Mesenchymal stem cell (in vitro differentiated cells and primary cell): ENCODE measurements around the gene MICAL2.

Experiments used
- DNase-seq: peaks from one replicate; pipeline ENCODE4 v3.0.0-alpha.2; 2013
- H2AFZ ChIP-seq: one replicate; pipeline ENCODE4 v1.6.1; 2013; ENCODE audit warnings: low read depth, mild to moderate bottlenecking, control low read depth, inconsistent platforms, low read length, moderate library complexity
- H2AK5ac ChIP-seq: 2 replicates; pipeline ENCODE4 v1.6.1; 2013; ENCODE audit warnings: low read length, moderate library complexity, mild to moderate bottlenecking, inconsistent platforms; ENCODE audit not compliant: severe bottlenecking
- H2BK120ac ChIP-seq: one replicate; pipeline ENCODE4 v1.6.1; 2013; ENCODE audit warnings: low read depth, mild to moderate bottlenecking, inconsistent platforms, low read length, moderate library complexity
- H2BK12ac ChIP-seq, 2 experiments: one replicate each; pipeline ENCODE4 v1.6.1; 2013; ENCODE audit warnings: inconsistent platforms in 2 of 2, low read length in 2 of 2, mild to moderate bottlenecking in 2 of 2, moderate library complexity in 2 of 2, control low read depth in 1 of 2
- H2BK15ac ChIP-seq: one replicate; pipeline ENCODE4 v1.6.1; 2013; ENCODE audit warnings: mild to moderate bottlenecking, low read depth, inconsistent platforms; ENCODE audit not compliant: poor library complexity, severe bottlenecking
- H2BK5ac ChIP-seq: 2 replicates; pipeline ENCODE4 v1.6.1; 2013; ENCODE audit warnings: low read depth, mild to moderate bottlenecking, low read length, control low read depth, inconsistent platforms; ENCODE audit not compliant: poor library complexity, severe bottlenecking
- H3K14ac ChIP-seq, 2 experiments: one replicate each; pipeline ENCODE4 v1.6.1; 2013; ENCODE audit warnings: inconsistent platforms in 2 of 2, low read length in 2 of 2, control low read depth in 1 of 2, mild to moderate bottlenecking in 1 of 2, moderate library complexity in 1 of 2
- H3K18ac ChIP-seq, 2 experiments: one replicate each; pipeline ENCODE4 v1.6.1; 2013; ENCODE audit warnings: inconsistent platforms in 2 of 2, low read length in 2 of 2, control low read depth in 1 of 2, low read depth in 1 of 2, mild to moderate bottlenecking in 1 of 2
- H3K23ac ChIP-seq, 2 experiments: one replicate each; pipeline ENCODE4 v1.6.1; 2013; ENCODE audit warnings: inconsistent platforms in 2 of 2, low read length in 2 of 2, mild to moderate bottlenecking in 2 of 2, moderate library complexity in 2 of 2, control low read depth in 1 of 2
- H3K27ac ChIP-seq: 2 replicates; pipeline ENCODE4 v1.5.1; 2013; ENCODE audit warnings: mild to moderate bottlenecking, moderate library complexity, low read length, control low read depth, inconsistent platforms; ENCODE audit not compliant: poor library complexity, severe bottlenecking
- H3K27me3 ChIP-seq, 2 experiments: 2 replicates each; pipeline versions ENCODE4 v1.6.1 to v1.7.0; 2013; ENCODE audit warnings: low read length in 2 of 2, mild to moderate bottlenecking in 2 of 2, moderate library complexity in 2 of 2, control low read depth in 1 of 2, inconsistent platforms in 1 of 2; ENCODE audit not compliant: control insufficient read depth in 1 of 2, insufficient read depth in 1 of 2
- H3K36me3 ChIP-seq, 2 experiments: 2 replicates each; pipeline versions ENCODE4 v1.6.1 to v1.7.0; 2013; ENCODE audit warnings: low read length in 2 of 2, control low read depth in 1 of 2, inconsistent platforms in 1 of 2, low read depth in 1 of 2, mild to moderate bottlenecking in 1 of 2; ENCODE audit not compliant: insufficient read depth in 2 of 2, control insufficient read depth in 1 of 2
- H3K4ac ChIP-seq, 2 experiments: one replicate each; pipeline ENCODE4 v1.6.1; 2013; ENCODE audit warnings: inconsistent platforms in 2 of 2, low read length in 2 of 2, mild to moderate bottlenecking in 2 of 2, moderate library complexity in 2 of 2, control low read depth in 1 of 2, low read depth in 1 of 2
- H3K4me1 ChIP-seq: 2 replicates; pipeline ENCODE4 v1.6.1; 2013; ENCODE audit warnings: low read depth, low read length, control low read depth; ENCODE audit not compliant: control insufficient read depth, insufficient read depth
- H3K4me2 ChIP-seq: 2 replicates; pipeline ENCODE4 v1.6.1; 2013; ENCODE audit warnings: low read length, mild to moderate bottlenecking, inconsistent platforms; ENCODE audit not compliant: poor library complexity, severe bottlenecking
- H3K4me3 ChIP-seq, 2 experiments: 2 replicates each; pipeline versions ENCODE4 v1.5.1 to v1.7.0; 2013; ENCODE audit warnings: low read length in 2 of 2, mild to moderate bottlenecking in 2 of 2, control low read depth in 1 of 2, low read depth in 1 of 2; ENCODE audit not compliant: insufficient read depth in 1 of 2
- H3K79me1 ChIP-seq: replicated peaks from 2 replicates; pipeline ENCODE4 v1.6.1; 2013; ENCODE audit warnings: mild to moderate bottlenecking, control low read depth, low read length, inconsistent platforms; ENCODE audit not compliant: poor library complexity, severe bottlenecking
- H3K9ac ChIP-seq: 2 replicates; pipeline ENCODE4 v1.7.0; 2013; ENCODE audit warnings: mild to moderate bottlenecking, low read length, moderate library complexity
- H3K9me3 ChIP-seq: 2 replicates; pipeline ENCODE4 v1.7.0; 2013; ENCODE audit warnings: mild to moderate bottlenecking, low read length; ENCODE audit not compliant: control insufficient read depth
- H4K8ac ChIP-seq: one replicate; pipeline ENCODE4 v1.6.1; 2013; ENCODE audit warnings: inconsistent platforms, mild to moderate bottlenecking, low read length, moderate library complexity
- H4K91ac ChIP-seq: one replicate; pipeline ENCODE4 v1.6.1; 2013; ENCODE audit warnings: mild to moderate bottlenecking, low read length, inconsistent platforms
- WGBS: methylation state at CpG from one replicate; pipeline ENCODE4 v1.1.7; 2013; ENCODE audit warnings: mixed read lengths; 5-methylcytosine and 5-hydroxymethylcytosine counted together

MICAL2 gene

DNA sequence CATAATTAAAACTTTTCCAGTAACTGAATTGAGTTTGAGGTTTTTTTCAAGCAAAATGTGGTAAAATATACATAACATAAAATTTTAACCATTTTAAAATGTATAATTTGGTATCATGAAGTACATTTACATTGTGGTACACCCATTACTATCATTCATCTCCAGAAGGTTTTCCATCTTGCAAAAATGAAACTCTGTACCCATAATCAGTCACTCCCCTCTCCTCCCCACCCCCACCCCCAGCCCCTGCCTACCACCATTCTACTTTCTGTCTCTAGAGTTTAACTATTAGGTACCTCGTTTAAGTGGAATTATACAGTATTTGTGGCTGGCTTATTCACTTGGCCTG, 63.7 kb downstream of the MICAL2 start:
- H3K79me1 ChIP-seq = peaks cover 15% of the 10 kb centered on the region

DNA sequence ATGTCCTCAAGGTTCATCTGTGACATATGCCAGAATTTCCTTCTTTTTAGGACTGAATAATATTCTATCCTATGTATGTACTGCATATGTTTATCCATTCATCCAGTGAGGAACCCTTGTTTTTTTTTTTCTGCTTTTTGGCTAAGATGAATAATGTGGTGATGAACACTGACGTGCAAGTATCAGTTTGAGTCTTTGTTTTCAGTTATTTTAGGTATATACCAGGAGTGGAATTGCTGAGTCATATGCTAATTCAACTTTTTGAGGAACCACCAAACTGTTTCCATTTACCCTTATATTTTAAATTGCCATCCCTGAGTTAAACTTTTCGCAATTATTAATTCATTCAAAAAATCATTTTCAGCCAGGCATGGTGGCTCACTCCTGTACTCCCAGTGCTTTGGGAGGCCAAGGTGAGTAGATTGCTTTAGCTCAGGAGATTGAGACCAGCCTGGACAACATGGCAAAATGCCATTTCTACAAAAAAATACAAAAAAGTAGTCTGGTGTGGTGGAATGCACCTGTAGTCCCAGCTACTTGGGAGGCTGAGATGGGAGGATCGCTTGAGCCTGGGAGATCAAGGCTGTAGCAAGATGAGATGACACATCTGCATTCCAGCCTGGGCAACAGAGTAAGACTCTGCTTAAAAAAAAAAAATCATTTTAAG, 64.2 kb downstream of the MICAL2 start:
- DNase-seq = peak; percentile 47
- no peak overlapping the region for H3K4me3 ChIP-seq
- peaks cover 23% of the 10 kb centered on the region for H3K4me1 ChIP-seq
- peak overlapping the region; percentile 84 for H2AK5ac ChIP-seq
- peaks cover 15% of the 10 kb centered on the region for H3K79me1 ChIP-seq
- H3K4ac ChIP-seq = no peak overlapping the region
- H3K18ac ChIP-seq = peak overlapping the region in 1 of 2 experiments; percentile 24
- H4K8ac ChIP-seq = no peak overlapping the region
- no peak overlapping the region for H4K91ac ChIP-seq
- peaks cover 7 to 15% of the 10 kb centered on the region in 2 experiments for H3K36me3 ChIP-seq
- H2AFZ ChIP-seq = no peak overlapping the region
- no peaks in the 10 kb centered on the region for H3K9me3 ChIP-seq
- 100% methylated on average over 1 of the region's 3 CpGs for WGBS
- no peak overlapping the region for H2BK15ac ChIP-seq
- no peaks in the 10 kb centered on the region for H3K27me3 ChIP-seq
- no peak overlapping the region for H3K9ac ChIP-seq
- H3K27ac ChIP-seq = peak overlapping the region; percentile 92
- H3K23ac ChIP-seq = no peak overlapping the region
- peak overlapping the region; percentile 80 for H2BK5ac ChIP-seq
- peak overlapping the region; percentile 45 for H2BK120ac ChIP-seq
- no peak overlapping the region for H3K4me2 ChIP-seq
- no peak overlapping the region for H3K14ac ChIP-seq
- H2BK12ac ChIP-seq = peak overlapping the region in 1 of 2 experiments; percentile 22

More for the DNA sequence above, 63.7 kb downstream of the MICAL2 start:
- Histone ChIP-seq H3K9me3 (no peaks in the 10 kb centered on the region), H3K23ac (no peak overlapping the region), H3K4ac (no peak overlapping the region), H3K9ac (no peak overlapping the region), H3K36me3 (peaks cover 7 to 13% of the 10 kb centered on the region in 2 experiments), H2BK5ac (no peak overlapping the region), H3K27ac (peak overlapping the region; percentile 4), H2BK12ac (no peak overlapping the region), H2BK15ac (no peak overlapping the region), H3K27me3 (no peaks in the 10 kb centered on the region), H3K4me2 (no peak overlapping the region), H3K14ac (no peak overlapping the region), H4K8ac (no peak overlapping the region), H4K91ac (no peak overlapping the region), H2AFZ (no peak overlapping the region), H2BK120ac (no peak overlapping the region), H2AK5ac (no peak overlapping the region), H3K4me1 (peaks cover 17% of the 10 kb centered on the region), H3K18ac (no peak overlapping the region), H3K4me3 (no peak overlapping the region)
- WGBS = no CpG with 5 or more reads among the region's 1 CpG
- DNase-seq = no peak

- peak overlapping the region; percentile 80 for H3K9ac ChIP-seq
- H2BK5ac ChIP-seq = peak overlapping the region; percentile 0
- peaks cover 15% of the 10 kb centered on the region for H3K79me1 ChIP-seq
- no peak overlapping the region for H3K23ac ChIP-seq
- H3K18ac ChIP-seq = peak overlapping the region; percentile 0 to 73
- H2AFZ ChIP-seq = no peak overlapping the region
- H3K4me1 ChIP-seq = peaks cover 17% of the 10 kb centered on the region
- H3K14ac ChIP-seq = peak overlapping the region in 1 of 2 experiments; percentile 19
- no peaks in the 10 kb centered on the region for H3K9me3 ChIP-seq
- peaks cover 7 to 15% of the 10 kb centered on the region in 2 experiments for H3K36me3 ChIP-seq
- WGBS = 0% methylated on average over 4 of the region's 4 CpGs
- H4K91ac ChIP-seq = peak overlapping the region; percentile 58
- peak overlapping the region; percentile 4 for H4K8ac ChIP-seq
- H3K4ac ChIP-seq = peak overlapping the region in 1 of 2 experiments; percentile 64
- H2BK15ac ChIP-seq = peak overlapping the region; percentile 53
- H3K4me2 ChIP-seq = no peak overlapping the region
- peak overlapping the region; percentile 4 to 80 for H2BK12ac ChIP-seq
- peak; percentile 94 for DNase-seq
- H2BK120ac ChIP-seq = no peak overlapping the region
- H2AK5ac ChIP-seq = peak overlapping the region; percentile 38
- H3K27ac ChIP-seq = peak overlapping the region; percentile 92
- no peak overlapping the region for H3K4me3 ChIP-seq
- no peaks in the 10 kb centered on the region for H3K27me3 ChIP-seq
Observed at GRCh38 chr11:12175694-12176241, 65.4 kb downstream of the MICAL2 start.

DNA sequence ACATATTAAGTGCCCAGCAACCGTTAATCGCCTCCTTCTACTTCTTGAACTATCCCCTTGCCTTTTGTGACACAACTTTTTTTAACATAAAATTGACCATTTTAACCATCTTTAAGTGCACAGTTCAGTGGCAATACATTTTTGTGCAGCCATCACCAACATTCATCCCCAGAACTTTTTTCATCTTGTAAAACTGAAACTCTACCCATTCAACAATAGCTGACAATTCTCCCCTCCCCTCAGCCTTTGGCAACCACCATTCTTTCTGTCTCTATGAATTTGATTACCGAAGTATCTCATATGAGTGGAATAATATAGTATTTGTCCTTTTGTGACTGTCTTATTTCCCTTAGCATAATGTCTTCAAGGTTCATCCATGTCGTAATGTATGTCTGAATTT, 66.0 kb downstream of the MICAL2 start:
- DNase-seq = no peak
- 62% methylated on average over 2 of the region's 4 CpGs for WGBS
- H3K4ac ChIP-seq = no peak overlapping the region
- H3K4me3 ChIP-seq = no peak overlapping the region
- peaks cover 12% of the 10 kb centered on the region for H3K79me1 ChIP-seq
- H2BK120ac ChIP-seq = no peak overlapping the region
- peak overlapping the region; percentile 67 for H2AK5ac ChIP-seq
- H2AFZ ChIP-seq = no peak overlapping the region
- H3K27me3 ChIP-seq = no peaks in the 10 kb centered on the region
- no peak overlapping the region for H4K8ac ChIP-seq
- no peak overlapping the region for H3K14ac ChIP-seq
- no peak overlapping the region for H3K18ac ChIP-seq
- H3K4me2 ChIP-seq = no peak overlapping the region
- no peaks in the 10 kb centered on the region for H3K9me3 ChIP-seq
- no peak overlapping the region for H4K91ac ChIP-seq
- no peak overlapping the region for H2BK15ac ChIP-seq
- H3K23ac ChIP-seq = no peak overlapping the region
- H3K9ac ChIP-seq = peak overlapping the region; percentile 80
- H3K27ac ChIP-seq = peak overlapping the region; percentile 92
- no peak overlapping the region for H2BK12ac ChIP-seq
- no peak overlapping the region for H2BK5ac ChIP-seq
- peaks cover 7 to 15% of the 10 kb centered on the region in 2 experiments for H3K36me3 ChIP-seq
- peaks cover 13% of the 10 kb centered on the region for H3K4me1 ChIP-seq
